SU-DHL-6 (cell line): ENCODE data around the gene GPR132.

ENCODE experiments used
- H2AFZ ChIP-seq: fragments of 200-600 bp; sonication (generic); 2 replicates; pipeline ENCODE4 v1.6.1; 2014; ENCODE audit warnings: low read depth, mild to moderate bottlenecking, moderate library complexity, mixed read lengths, antibody characterized with exemption, low read length; ENCODE audit not compliant: severe bottlenecking
- H3F3A ChIP-seq: fragments of 200-600 bp; shearing (Covaris generic); 2 replicates; pipeline ENCODE4 v1.6.0; 2016; ENCODE audit warnings: antibody characterized with exemption, mild to moderate bottlenecking; ENCODE audit not compliant: insufficient read depth
- H3K27ac ChIP-seq: fragments of 200-600 bp; sonication (generic); 2 replicates; pipeline ENCODE4 v1.5.1; 2016; ENCODE audit warnings: low read depth, mild to moderate bottlenecking, low read length, moderate library complexity, mixed read lengths
- H3K27me3 ChIP-seq: fragments of 200-600 bp; sonication (generic), shearing (Covaris generic); 2 replicates; pipeline ENCODE4 v1.6.0; 2014; ENCODE audit warnings: mild to moderate bottlenecking, low read length
- H3K36me3 ChIP-seq: fragments of 200-600 bp; sonication (generic); 2 replicates; pipeline ENCODE4 v1.6.1; 2014; ENCODE audit warnings: mild to moderate bottlenecking, low read length, mixed read lengths
- H3K4me2 ChIP-seq: fragments of 300-600, 200-600 bp; shearing (Covaris generic), sonication (generic); 2 replicates; pipeline ENCODE4 v1.6.0; 2014; ENCODE audit warnings: low read length, low read depth, mild to moderate bottlenecking; ENCODE audit not compliant: poor library complexity, severe bottlenecking
- H3K4me3 ChIP-seq: fragments of 200-600 bp; sonication (generic); 2 replicates; pipeline ENCODE4 v1.5.1; 2014; ENCODE audit warnings: antibody characterized with exemption, low read length, mild to moderate bottlenecking, mixed read lengths; ENCODE audit not compliant: insufficient read depth, poor library complexity, severe bottlenecking
- H3K79me2 ChIP-seq: fragments of 200-600 bp; sonication (generic); 2 replicates; pipeline ENCODE4 v1.6.1; 2014; ENCODE audit warnings: mild to moderate bottlenecking, low read length, moderate library complexity; ENCODE audit not compliant: insufficient read depth
- H3K9ac ChIP-seq: fragments of 200-600 bp; sonication (generic); 2 replicates; pipeline ENCODE4 v1.7.0; 2014; ENCODE audit warnings: mild to moderate bottlenecking, low read length
- H3K9me2 ChIP-seq: fragments of 200-600 bp; sonication (generic); replicated peaks from 2 replicates; pipeline ENCODE4 v1.6.1; 2014; ENCODE audit warnings: low read length; ENCODE audit not compliant: insufficient read depth
- H3K9me3 ChIP-seq: fragments of 200-600 bp; sonication (generic); 2 replicates; pipeline ENCODE4 v1.6.1; 2014; ENCODE audit warnings: low read length, mixed read lengths; ENCODE audit not compliant: insufficient read depth
- H4K20me1 ChIP-seq: fragments of 200-600 bp; sonication (generic); 2 replicates; pipeline ENCODE4 v1.6.1; 2014; ENCODE audit warnings: low read depth, mild to moderate bottlenecking, antibody characterized with exemption, low read length, moderate library complexity, mixed read lengths
- CTCF ChIP-seq: fragments of 200-600 bp; sonication (generic); IDR thresholded peaks from one replicate; pipeline ENCODE4 v1.5.1; 2017; ENCODE audit warnings: antibody characterized with exemption, mild to moderate bottlenecking, low read length, moderate library complexity; ENCODE audit not compliant: insufficient read depth, poor library complexity, severe bottlenecking
- EZH2phosphoT487 ChIP-seq: fragments of 200-600 bp; sonication (generic), shearing (Covaris generic); conservative IDR thresholded peaks from 2 replicates; pipeline ENCODE4 v1.6.1; 2018; ENCODE audit warnings: mild to moderate bottlenecking, antibody characterized with exemption, low read length, moderate library complexity, mixed read lengths

GPR132 gene

DNA sequence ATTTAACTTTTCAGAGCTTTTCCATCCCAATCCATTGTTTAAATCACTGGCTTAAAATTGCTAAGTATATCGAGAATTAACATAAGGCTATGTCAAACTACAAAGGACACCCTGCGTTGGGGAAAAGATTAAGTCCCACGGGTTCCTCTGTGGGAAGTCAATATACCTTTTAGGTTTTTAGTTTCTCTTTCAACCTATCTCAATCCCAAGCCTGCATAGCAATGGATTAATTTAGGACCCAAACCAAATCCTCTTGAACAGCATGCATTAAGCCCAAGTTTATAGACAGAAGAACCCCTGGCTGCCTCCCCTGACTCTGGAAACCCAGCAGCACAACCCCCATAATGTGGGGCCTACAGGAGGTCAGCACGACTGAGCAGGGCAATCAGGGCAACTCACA, 50.6 kb downstream of the GPR132 start:
- Histone ChIP-seq H3K27me3 (no peaks in the 10 kb centered on the region), H3K27ac (peak overlapping the region; percentile 50), H3K9me2 (no peaks in the 10 kb centered on the region), H3K9ac (peak overlapping the region; percentile 100), H4K20me1 (peaks cover 55% of the 10 kb centered on the region), H3K9me3 (no peaks in the 10 kb centered on the region), H3F3A (peaks cover 18% of the 10 kb centered on the region), H3K4me3 (peak overlapping the region; percentile 37), H3K79me2 (peaks cover 100% of the 10 kb centered on the region), H3K4me2 (peak overlapping the region; percentile 90), H3K36me3 (peaks cover 7% of the 10 kb centered on the region), H2AFZ (no peak overlapping the region)
- TF ChIP-seq CTCF (no peak), EZH2phosphoT487 (no peak)

GRCh38 chr14:105014032-105014431, 51.2 kb downstream of the GPR132 start:
- H3K79me2 ChIP-seq = peaks cover 100% of the 10 kb centered on the region
- peak overlapping the region; percentile 90 for H3K4me2 ChIP-seq
- peak overlapping the region; percentile 100 for H3K9ac ChIP-seq
- H3F3A ChIP-seq = peaks cover 18% of the 10 kb centered on the region
- H3K36me3 ChIP-seq = peaks cover 8% of the 10 kb centered on the region
- TF ChIP-seq EZH2phosphoT487 (no peak), CTCF (no peak)
- H3K9me2 ChIP-seq = no peaks in the 10 kb centered on the region
- H3K4me3 ChIP-seq = no peak overlapping the region
- no peaks in the 10 kb centered on the region for H3K9me3 ChIP-seq
- H3K27me3 ChIP-seq = no peaks in the 10 kb centered on the region
- H4K20me1 ChIP-seq = peaks cover 56% of the 10 kb centered on the region
- H3K27ac ChIP-seq = peak overlapping the region; percentile 50
- H2AFZ ChIP-seq = no peak overlapping the region

GRCh38 chr14:105013150-105013785, 52.0 kb downstream of the GPR132 start:
- Histone ChIP-seq H3F3A (peaks cover 18% of the 10 kb centered on the region), H2AFZ (no peak overlapping the region), H3K9ac (peak overlapping the region; percentile 100), H3K4me2 (peak overlapping the region; percentile 90), H3K27ac (peak overlapping the region; percentile 50), H3K79me2 (peaks cover 93% of the 10 kb centered on the region), H3K9me3 (no peaks in the 10 kb centered on the region), H3K27me3 (no peaks in the 10 kb centered on the region), H4K20me1 (peaks cover 54% of the 10 kb centered on the region), H3K36me3 (peaks cover 7% of the 10 kb centered on the region; the same call in 1 of the 2 replicates), H3K4me3 (no peak overlapping the region), H3K9me2 (no peaks in the 10 kb centered on the region)
- TF ChIP-seq CTCF (no peak), EZH2phosphoT487 (no peak)
